ENCODE results near the gene MARCHF2.

- TF ChIP-seq CTCF (IDR thresholded peaks at IDR 0.05; ENCODE audit: low read length) (no peak), EZH2 (IDR thresholded peaks at IDR 0.05; ENCODE audit: borderline replicate concordance, low read length) (no peak)
Observed at GRCh38 chr19:8390617-8390981, 22.5 kb upstream of the MARCHF2 start.
